Peyer's patch (tissue), 4 donors: ENCODE measurements around the gene MT1A. TPM values are rescaled to one million over a fixed set of nuclear protein-coding genes. Genes with fewer than 3 reads are reported as not detected.

Experiments
- DNase-seq, 3 donors: peaks; one replicate each; pipeline ENCODE4 v3.0.0-alpha.2; 2017 to 2019
- H3K27ac ChIP-seq, 4 donors: fragments of 200-600 bp; sonication (generic); one replicate each; pipeline ENCODE4 v1.5.1; 2016 to 2019
- H3K27me3 ChIP-seq, 2 donors: fragments of 200-600 bp; sonication (generic); one replicate each; pipeline ENCODE4 v1.5.1; 2019
- H3K36me3 ChIP-seq, 3 donors: fragments of 200-600 bp; sonication (generic); one replicate each; pipeline ENCODE4 v1.5.1; 2016 to 2019
- H3K4me1 ChIP-seq, 4 donors: fragments of 200-600 bp; sonication (generic); one replicate each; pipeline ENCODE4 v1.5.1; 2016 to 2019
- H3K4me3 ChIP-seq, 4 donors: fragments of 200-600 bp; sonication (generic); 1 replicate in 3 of 4; 2 replicates in 1 of 4; pipeline ENCODE4 v1.5.1; 2016 to 2019; ENCODE audit warnings: mild to moderate bottlenecking in 1 of 4
- H3K9me3 ChIP-seq, 4 donors: fragments of 200-600 bp; sonication (generic); one replicate each; pipeline ENCODE4 v1.5.1; 2016 to 2019; ENCODE audit warnings: mild to moderate bottlenecking in 1 of 4
- POLR2A ChIP-seq, 2 donors: fragments of 450-650 bp; IDR thresholded peaks; one replicate each; pipeline ENCODE4 v1.5.1; 2017; ENCODE audit warnings: antibody characterized with exemption in 2 of 2, mild to moderate bottlenecking in 2 of 2, moderate library complexity in 2 of 2
- total RNA-seq, 4 donors: library from RNA; depleted of rRNA; stranded (reverse); fragments of >200 nt; gene quantifications; one replicate each; pipeline ENCODE4 v1.1.0, GENCODE V29; 2016
- TF ChIP-seq, protein P1 (sequence below), 6 experiments: fragments of 450-650 bp in 4 of 6; fragments of 200-600 bp in 2 of 6; sonication (generic) in 1 of 6; IDR thresholded peaks; one replicate each; pipeline ENCODE4 v1.5.1; 2017 to 2019; ENCODE audit warnings: antibody characterized with exemption in 6 of 6, mild to moderate bottlenecking in 3 of 6, moderate library complexity in 1 of 6

The MT1A gene
- total RNA-seq, 4 donors from 2014 or later: 102 TPM; not detected in 3

DNA sequence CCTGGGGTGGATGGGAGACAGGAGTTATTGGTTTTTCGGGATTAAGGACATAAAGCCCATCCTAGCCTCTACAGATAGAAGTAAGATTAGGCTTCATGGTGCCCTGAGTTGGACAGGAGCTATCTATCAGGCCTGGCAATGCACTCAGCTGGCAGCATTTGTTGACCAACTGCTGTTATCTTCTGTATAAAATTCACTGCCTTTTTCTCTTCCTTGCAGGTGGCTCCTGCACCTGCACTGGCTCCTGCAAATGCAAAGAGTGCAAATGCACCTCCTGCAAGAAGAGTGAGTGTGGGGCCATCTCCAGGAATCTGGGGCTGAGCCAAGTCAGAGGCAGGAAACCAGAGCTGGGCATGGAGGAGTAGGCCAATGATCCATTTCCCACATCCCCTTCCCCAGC lies 579 bp downstream of the MT1A start:
- peak overlapping the region in 1 of 4 donors; percentile 73 for H3K27ac ChIP-seq
- H3K4me3 ChIP-seq: peak overlapping the region in 1 of 4 donors; percentile 63
- peaks cover 0 to 38% (median 7%) of the 10 kb centered on the region in 4 donors for H3K4me1 ChIP-seq
- no peaks in the 10 kb centered on the region for H3K9me3 ChIP-seq
- H3K36me3 ChIP-seq: no peaks in the 10 kb centered on the region
- no peak for TF ChIP-seq POLR2A (IDR thresholded peaks at IDR 0.05)
- TF ChIP-seq, protein P1, sequence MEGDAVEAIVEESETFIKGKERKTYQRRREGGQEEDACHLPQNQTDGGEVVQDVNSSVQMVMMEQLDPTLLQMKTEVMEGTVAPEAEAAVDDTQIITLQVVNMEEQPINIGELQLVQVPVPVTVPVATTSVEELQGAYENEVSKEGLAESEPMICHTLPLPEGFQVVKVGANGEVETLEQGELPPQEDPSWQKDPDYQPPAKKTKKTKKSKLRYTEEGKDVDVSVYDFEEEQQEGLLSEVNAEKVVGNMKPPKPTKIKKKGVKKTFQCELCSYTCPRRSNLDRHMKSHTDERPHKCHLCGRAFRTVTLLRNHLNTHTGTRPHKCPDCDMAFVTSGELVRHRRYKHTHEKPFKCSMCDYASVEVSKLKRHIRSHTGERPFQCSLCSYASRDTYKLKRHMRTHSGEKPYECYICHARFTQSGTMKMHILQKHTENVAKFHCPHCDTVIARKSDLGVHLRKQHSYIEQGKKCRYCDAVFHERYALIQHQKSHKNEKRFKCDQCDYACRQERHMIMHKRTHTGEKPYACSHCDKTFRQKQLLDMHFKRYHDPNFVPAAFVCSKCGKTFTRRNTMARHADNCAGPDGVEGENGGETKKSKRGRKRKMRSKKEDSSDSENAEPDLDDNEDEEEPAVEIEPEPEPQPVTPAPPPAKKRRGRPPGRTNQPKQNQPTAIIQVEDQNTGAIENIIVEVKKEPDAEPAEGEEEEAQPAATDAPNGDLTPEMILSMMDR (IDR thresholded peaks at IDR 0.05): no peak
- DNase-seq: no peak
- peaks cover 0 to 11% of the 10 kb centered on the region in 2 donors for H3K27me3 ChIP-seq

DNA sequence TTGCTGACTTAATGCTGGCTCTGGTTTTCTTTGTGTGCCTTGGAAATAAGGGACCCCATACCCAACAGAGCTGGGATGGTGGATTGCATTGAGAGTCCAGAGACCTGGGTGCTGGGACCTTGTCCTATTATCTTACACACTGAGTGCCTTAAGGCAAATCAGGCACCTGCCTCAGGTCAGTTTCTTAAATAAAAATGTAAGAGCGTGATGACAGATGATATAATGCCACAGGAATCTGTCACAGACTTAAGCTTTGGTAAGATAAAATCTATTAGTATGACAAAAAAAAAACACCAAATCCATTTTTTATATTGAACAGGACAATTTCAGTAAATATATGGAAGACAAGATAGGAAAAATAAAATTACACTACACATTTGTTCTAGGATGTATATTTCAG lies 1.6 kb downstream of the MT1A start:
- no peak for DNase-seq
- H3K36me3 ChIP-seq: no peaks in the 10 kb centered on the region
- peaks cover 0 to 40% (median 7%) of the 10 kb centered on the region in 4 donors for H3K4me1 ChIP-seq
- TF ChIP-seq, protein P1 (IDR thresholded peaks at IDR 0.05): no peak
- no peak for TF ChIP-seq POLR2A (IDR thresholded peaks at IDR 0.05)
- no peak overlapping the region for H3K4me3 ChIP-seq
- H3K27me3 ChIP-seq: peaks cover 0 to 5% of the 10 kb centered on the region in 2 donors
- no peaks in the 10 kb centered on the region for H3K9me3 ChIP-seq
- no peak overlapping the region for H3K27ac ChIP-seq

DNA sequence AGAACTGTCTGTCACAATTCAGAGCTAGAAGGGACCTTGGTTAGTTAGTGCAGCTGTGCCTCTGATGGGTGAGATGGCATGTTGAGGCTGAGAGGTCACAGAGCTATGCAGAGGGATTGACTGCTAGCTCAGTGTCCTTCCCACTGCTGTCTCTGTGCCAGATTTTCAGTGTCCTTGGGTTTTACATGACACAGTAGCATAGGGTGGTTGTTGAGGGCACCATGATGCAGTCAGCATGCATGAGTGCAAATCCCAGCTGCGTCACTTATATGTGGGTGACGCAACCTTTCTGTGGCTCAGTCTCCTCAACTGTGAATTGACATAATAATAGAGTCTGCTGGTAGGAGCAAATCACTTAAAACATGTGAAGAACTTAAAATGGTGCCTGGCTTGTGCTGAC lies 2.7 kb downstream of the MT1A start:
- peaks cover 0 to 33% (median 7%) of the 10 kb centered on the region in 4 donors for H3K4me1 ChIP-seq
- TF ChIP-seq POLR2A (IDR thresholded peaks at IDR 0.05): no peak
- TF ChIP-seq, protein P1 (IDR thresholded peaks at IDR 0.05): no peak
- H3K4me3 ChIP-seq: no peak overlapping the region
- DNase-seq: no peak
- no peaks in the 10 kb centered on the region for H3K36me3 ChIP-seq
- no peaks in the 10 kb centered on the region for H3K27me3 ChIP-seq
- no peaks in the 10 kb centered on the region for H3K9me3 ChIP-seq
- H3K27ac ChIP-seq: no peak overlapping the region

DNA sequence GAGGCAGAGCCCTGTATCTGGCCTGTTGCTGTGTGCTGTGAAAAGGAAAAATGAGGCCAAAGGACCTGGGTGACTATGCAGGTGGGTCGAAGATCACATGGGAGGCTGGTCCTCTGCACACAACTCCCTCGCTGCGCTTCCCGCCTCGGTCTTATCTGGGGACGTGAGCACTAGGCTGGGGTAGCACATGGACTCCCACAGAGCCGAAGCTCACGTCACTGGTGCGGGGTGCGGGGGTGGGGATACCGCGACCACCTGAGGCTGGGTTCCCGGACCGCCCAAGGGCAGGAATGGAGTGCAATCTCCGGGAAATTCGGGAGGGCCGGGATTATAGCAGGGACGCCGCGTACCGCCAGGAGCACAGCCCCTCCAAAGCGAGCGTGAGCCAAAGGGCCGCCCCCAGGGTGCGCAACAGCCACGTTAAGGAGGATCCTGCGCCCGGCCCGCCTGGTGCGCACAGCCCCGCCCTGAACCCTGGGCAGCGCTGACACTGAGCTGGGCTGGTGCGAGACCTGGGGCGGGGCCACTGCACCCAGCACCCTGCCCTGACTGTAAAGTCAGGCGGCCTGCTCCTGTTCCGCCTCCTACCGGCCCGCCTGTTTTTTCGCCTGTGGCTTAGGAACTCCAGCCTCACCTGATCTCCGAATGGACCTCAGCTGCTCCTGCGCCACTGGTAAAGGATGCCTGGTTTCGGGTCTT lies 4.8 kb downstream of the MT1A start:
- DNase-seq: peak; percentile 73 to 92 (median 92)
- TF ChIP-seq, protein P1 (IDR thresholded peaks at IDR 0.05): peak in 4 of 6 experiments; percentile 34 to 69 (median 66)
- TF ChIP-seq POLR2A (IDR thresholded peaks at IDR 0.05): no peak
- Histone ChIP-seq H3K4me1 (peaks cover 0 to 29% (median 7%) of the 10 kb centered on the region in 4 donors), H3K27ac (peak overlapping the region in 3 of 4 donors; percentile 36 to 67 (median 55)), H3K4me3 (peak overlapping the region; percentile 20 to 47 (median 40)), H3K36me3 (no peaks in the 10 kb centered on the region), H3K27me3 (no peaks in the 10 kb centered on the region), H3K9me3 (no peaks in the 10 kb centered on the region)

DNA sequence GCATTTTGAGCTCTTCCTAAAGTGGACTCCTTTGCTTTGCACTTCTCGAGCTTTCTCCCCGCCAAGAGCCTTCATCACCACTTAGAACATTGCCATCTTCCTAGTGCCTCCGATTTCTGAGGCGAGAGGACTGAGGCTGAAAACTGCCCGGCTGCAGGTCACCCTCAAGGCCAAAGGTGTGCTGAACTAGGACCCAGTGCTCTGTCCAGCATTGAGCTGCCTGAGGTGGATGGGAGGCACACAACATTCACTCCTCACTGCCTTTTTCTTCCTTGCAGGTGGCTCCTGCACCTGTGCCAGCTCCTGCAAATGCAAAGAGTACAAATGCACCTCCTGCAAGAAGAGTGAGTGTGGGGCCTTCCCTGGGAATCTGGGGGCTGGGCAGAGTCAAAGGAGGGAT lies 5.4 kb downstream of the MT1A start:
- Histone ChIP-seq H3K27ac (peak overlapping the region in 1 of 4 donors; percentile 36), H3K36me3 (no peaks in the 10 kb centered on the region), H3K27me3 (no peaks in the 10 kb centered on the region), H3K4me3 (peak overlapping the region in 2 of 4 donors; percentile 38 to 41), H3K4me1 (peaks cover 0 to 23% (median 7%) of the 10 kb centered on the region in 4 donors), H3K9me3 (no peaks in the 10 kb centered on the region)
- TF ChIP-seq, protein P1 (IDR thresholded peaks at IDR 0.05): no peak
- TF ChIP-seq POLR2A (IDR thresholded peaks at IDR 0.05): no peak
- no peak for DNase-seq
